ENCODE measurements around the gene IL17REL.

Gene IL17REL

DNA sequence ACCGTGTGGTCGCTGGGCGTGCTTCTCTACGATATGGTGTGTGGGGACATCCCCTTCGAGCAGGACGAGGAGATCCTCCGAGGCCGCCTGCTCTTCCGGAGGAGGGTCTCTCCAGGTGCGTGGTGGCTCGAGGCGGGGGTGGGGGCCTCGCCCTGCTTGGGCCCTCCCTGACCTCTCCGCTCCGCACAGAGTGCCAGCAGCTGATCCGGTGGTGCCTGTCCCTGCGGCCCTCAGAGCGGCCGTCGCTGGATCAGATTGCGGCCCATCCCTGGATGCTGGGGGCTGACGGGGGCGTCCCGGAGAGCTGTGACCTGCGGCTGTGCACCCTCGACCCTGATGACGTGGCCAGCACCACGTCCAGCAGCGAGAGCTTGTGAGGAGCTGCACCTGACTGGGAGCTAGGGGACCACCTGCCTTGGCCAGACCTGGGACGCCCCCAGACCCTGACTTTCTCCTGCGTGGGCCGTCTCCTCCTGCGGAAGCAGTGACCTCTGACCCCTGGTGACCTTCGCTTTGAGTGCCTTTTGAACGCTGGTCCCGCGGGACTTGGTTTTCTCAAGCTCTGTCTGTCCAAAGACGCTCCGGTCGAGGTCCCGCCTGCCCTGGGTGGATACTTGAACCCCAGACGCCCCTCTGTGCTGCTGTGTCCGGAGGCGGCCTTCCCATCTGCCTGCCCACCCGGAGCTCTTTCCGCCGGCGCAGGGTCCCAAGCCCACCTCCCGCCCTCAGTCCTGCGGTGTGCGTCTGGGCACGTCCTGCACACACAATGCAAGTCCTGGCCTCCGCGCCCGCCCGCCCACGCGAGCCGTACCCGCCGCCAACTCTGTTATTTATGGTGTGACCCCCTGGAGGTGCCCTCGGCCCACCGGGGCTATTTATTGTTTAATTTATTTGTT, 49.6 kb downstream of the IL17REL start:
- no peak overlapping the region for H3K4me3 ChIP-seq (ENCODE audit: low read length)
- no peak for DNase-seq (ENCODE audit: low read depth, low spot score)

GRCh38 chr22:49962012-49962750, 50.4 kb downstream of the IL17REL start:
- H3K4me3 ChIP-seq (ENCODE audit: low read length): peak overlapping the region; percentile 59
- no peak for DNase-seq (ENCODE audit: low read depth, low spot score)

DNA sequence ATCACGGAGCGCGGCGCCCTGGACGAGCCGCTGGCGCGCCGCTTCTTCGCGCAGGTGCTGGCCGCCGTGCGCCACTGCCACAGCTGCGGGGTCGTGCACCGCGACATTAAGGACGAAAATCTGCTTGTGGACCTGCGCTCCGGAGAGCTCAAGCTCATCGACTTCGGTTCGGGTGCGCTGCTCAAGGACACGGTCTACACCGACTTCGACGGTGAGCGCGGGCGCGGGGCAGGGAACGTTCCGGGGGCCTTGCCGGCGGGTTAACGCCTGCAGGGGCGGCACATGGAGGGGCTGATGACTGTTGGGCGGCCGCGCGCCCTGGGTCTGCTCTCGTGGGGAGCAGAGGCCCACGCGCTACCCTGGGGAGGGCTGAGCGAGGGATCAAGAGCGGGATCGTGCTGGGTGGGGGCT, 51.0 kb downstream of the IL17REL start:
- no peak for DNase-seq (ENCODE audit: low read depth, low spot score)
- H3K4me3 ChIP-seq (ENCODE audit: low read length): peak overlapping the region; percentile 59

- H3K4me3 ChIP-seq (ENCODE audit: low read length): peak overlapping the region; percentile 59
- DNase-seq (ENCODE audit: low read depth, low spot score): no peak
Observed at GRCh38 chr22:49961005-49961600, 51.5 kb downstream of the IL17REL start.

DNA sequence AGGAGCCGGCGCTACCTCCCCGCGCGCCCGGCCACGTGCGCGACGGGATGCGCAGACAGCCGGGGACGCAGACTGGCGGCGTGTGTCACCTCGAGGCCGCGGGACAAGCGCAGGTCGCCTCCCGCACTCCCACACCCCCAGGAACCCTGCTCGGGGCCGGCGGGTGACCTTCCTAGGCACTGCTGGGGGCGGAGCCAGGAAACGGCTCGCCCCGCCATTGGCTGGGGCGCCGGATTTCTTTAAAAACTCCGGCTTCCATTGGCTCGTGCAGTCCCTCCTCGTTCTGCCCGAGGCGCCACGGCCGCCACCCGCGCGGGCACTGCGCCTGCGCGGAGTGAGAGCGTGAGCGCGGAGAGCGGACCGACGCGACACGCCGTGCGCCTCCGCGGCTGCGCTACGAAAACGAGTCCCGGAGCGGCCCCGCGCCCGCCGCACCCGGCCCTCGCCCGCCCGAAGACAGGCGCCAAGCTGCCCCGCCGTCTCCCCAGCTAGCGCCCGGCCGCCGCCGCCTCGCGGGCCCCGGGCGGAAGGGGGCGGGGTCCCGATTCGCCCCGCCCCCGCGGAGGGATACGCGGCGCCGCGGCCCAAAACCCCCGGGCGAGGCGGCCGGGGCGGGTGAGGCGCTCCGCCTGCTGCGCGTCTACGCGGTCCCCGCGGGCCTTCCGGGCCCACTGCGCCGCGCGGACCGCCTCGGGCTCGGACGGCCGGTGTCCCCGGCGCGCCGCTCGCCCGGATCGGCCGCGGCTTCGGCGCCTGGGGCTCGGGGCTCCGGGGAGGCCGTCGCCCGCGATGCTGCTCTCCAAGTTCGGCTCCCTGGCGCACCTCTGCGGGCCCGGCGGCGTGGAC, 52.2 kb downstream of the IL17REL start, which contains the start of gene PIM3:
PIM3 (plus strand) TSS at position 614 of the 846 bp plus-strand sequence; CDS start at position 790, 176 bp downstream.
- DNase-seq (ENCODE audit: low read depth, low spot score): peak; percentile 96
- H3K4me3 ChIP-seq (ENCODE audit: low read length): peak within 1 kb of the TSS; percentile 62

DNA sequence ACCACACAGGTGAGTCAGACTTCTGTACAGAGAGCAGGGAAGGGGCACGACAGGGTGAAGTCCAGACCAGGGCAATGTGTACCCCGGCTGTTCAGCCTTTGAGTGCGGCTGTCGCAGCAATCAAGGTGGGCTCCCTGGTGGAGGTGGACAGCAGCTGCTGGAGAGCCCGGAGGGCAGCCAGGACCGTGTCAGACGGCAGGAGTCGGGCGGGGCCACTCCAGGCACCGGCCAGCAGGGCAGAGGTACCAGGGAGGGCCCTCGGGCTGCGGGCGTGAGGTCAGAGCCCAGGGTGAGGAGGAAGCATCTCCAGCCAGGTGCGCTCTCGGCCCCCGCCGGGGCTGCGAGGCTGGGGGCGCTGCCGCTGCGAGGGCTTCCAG, 52.8 kb downstream of the IL17REL start:
- peak overlapping the region; percentile 62 for H3K4me3 ChIP-seq (ENCODE audit: low read length)
- DNase-seq (ENCODE audit: low read depth, low spot score): no peak

- DNase-seq (ENCODE audit: low read depth, low spot score): no peak
- H3K4me3 ChIP-seq (ENCODE audit: low read length): peak overlapping the region; percentile 62
Observed at GRCh38 chr22:49958931-49959781, 53.4 kb downstream of the IL17REL start.

- no peak for DNase-seq (ENCODE audit: low read depth, low spot score)
- H3K4me3 ChIP-seq (ENCODE audit: low read length): no peak overlapping the region
Observed at GRCh38 chr22:49958366-49958921, 54.1 kb downstream of the IL17REL start.

DNA sequence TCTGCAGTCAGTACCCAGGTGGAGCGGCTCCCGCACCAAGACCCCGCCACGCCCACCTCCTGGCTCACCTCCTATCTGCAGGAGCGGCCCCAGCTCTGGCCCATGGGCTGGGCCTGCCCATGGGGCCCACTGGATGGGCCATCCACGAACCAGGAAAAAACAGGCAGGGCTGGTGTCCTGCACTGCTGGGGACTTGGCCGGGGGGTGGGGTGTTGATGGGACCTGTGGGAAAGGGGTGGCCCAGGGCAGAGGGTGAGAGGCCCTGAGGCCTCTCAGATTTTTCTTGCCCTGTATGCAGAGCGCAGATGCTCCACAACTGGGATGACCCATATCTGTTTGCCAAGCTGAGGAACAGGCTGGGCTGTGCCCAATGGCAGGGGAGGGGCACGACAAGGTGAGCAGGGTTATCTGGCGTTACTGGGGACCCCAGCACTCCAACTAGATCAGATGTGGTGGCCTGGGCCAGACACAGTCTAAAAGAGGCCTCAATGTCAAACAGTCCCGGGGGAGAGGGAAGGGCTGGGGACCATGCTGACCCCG, 54.7 kb downstream of the IL17REL start:
- no peak for DNase-seq (ENCODE audit: low read depth, low spot score)
- H3K4me3 ChIP-seq (ENCODE audit: low read length): no peak overlapping the region

- H3K4me3 ChIP-seq (ENCODE audit: low read length): no peak overlapping the region
- DNase-seq (ENCODE audit: low read depth, low spot score): no peak
Observed at GRCh38 chr22:49956914-49957825, 55.4 kb downstream of the IL17REL start.

DNA sequence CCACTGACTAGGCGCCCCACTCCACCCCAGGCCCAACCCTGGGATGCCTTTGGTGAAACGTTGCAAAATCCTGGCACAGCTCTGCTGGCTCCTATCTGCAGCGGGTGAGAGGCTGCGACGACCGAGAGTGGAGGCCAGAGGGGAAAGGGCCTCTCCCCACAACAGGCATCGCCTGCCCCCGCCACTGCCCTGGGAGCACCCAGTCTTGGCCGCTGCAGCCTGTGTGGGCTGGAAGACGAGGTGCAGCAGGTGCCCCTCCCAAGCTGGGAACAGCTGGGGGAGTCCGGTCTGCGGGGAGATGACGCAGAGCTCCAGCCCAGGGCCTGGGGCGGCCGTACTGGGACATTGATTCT, 56.2 kb downstream of the IL17REL start:
- no peak overlapping the region for H3K4me3 ChIP-seq (ENCODE audit: low read length)
- DNase-seq (ENCODE audit: low read depth, low spot score): no peak

- H3K4me3 ChIP-seq (ENCODE audit: low read length): no peak overlapping the region
- no peak for DNase-seq (ENCODE audit: low read depth, low spot score)
Observed at GRCh38 chr22:49955581-49956417, 56.8 kb downstream of the IL17REL start.

DNA sequence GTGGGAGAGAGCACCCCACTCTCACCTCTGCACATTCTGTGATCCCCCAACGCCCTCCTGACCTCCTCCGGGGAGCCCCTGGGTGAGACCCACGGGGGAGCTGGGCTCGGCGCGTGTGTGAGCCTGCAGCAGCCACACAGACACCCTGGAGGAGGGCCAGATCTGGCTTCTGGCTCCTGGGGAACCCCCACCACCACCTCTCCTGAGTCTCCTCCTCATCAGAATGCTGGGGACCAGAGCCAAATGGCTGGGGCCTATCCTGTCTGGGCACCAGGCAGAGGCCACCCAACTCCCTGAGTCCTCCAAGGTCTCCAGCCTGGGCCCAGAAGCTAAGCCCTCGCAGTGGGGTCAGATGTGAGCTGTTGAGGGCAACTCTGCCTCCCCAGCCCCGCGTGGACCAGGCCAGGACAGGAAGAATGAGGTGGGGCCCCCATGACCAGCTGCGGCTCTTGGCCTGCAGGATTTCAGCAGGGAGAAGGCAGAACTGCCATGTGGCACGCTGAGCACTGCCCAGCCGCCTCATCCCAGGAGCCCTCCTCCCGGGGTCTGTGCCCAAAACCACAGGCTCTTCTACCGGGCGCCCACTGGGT, 57.5 kb downstream of the IL17REL start:
- H3K4me3 ChIP-seq (ENCODE audit: low read length): no peak overlapping the region
- DNase-seq (ENCODE audit: low read depth, low spot score): no peak

- no peak for DNase-seq (ENCODE audit: low read depth, low spot score)
- no peak overlapping the region for H3K4me3 ChIP-seq (ENCODE audit: low read length)
Observed at GRCh38 chr22:49954354-49954753, 58.2 kb downstream of the IL17REL start.

GRCh38 chr22:49953680-49954344, 58.8 kb downstream of the IL17REL start:
- no peak for DNase-seq (ENCODE audit: low read depth, low spot score)

More at GRCh38 chr22:49953680-49954344, 58.8 kb downstream of the IL17REL start:
- no peak overlapping the region for H3K4me3 ChIP-seq (ENCODE audit: low read length)

Data from Jurkat, Clone E6-1 (cell line).